Dedifferentiated amniotic fluid mesenchymal stem cell (primary cell): Measurements from ENCODE around the gene METTL9.
A peak's percentile ranks its signal among the peaks of the same experiment; 100 is the strongest.
"Not testable (repeated sequence)": the region's sequence is repeated elsewhere in the genome, so short reads cannot be mapped to it uniquely, and the experiment has no call there.

Source experiments
- DNase-seq: peaks from one replicate; pipeline ENCODE4 v3.0.0-alpha.2; 2016; ENCODE audit errors: extremely low spot score

Gene METTL9

DNA sequence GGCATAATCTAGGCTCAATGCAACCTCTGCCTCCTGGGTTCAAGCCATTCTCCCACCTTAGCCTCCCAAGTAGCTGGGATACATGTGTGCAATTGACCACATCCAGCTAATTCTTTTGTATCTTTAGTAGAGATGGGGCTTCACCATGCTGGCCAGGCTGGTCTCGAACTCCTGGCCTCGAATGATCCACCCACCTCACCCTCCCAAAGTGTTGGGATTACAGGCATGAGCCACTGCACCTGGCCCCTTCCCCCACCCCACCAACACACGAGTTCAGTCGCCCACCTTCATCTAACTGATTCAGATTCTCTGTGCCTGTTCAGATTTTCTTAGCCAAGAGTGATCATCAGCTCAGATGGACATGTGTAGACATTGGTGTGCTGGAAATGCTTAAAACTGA, 25.0 kb upstream of the METTL9 start:
- DNase-seq = no peak

DNA sequence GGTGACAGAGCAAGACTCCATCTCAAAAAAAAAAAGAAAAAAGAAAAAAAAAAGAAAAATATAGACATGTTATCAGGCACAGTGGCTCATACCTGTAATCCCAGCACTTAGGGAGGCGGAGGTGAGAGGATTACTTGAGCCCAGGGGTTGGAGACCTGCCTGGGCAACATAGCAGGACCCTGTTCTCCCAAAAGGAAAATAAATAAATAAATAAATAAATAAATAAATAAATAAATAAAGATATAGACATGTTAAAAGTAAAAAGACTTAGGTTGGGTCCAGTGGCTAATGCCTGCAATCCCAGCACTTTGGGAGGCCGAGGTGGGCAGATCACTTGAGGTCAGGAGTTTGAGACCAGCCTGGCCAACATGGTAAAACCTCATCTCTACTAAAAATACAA, 23.1 kb upstream of the METTL9 start:
- not testable (repeated sequence) for DNase-seq

DNA sequence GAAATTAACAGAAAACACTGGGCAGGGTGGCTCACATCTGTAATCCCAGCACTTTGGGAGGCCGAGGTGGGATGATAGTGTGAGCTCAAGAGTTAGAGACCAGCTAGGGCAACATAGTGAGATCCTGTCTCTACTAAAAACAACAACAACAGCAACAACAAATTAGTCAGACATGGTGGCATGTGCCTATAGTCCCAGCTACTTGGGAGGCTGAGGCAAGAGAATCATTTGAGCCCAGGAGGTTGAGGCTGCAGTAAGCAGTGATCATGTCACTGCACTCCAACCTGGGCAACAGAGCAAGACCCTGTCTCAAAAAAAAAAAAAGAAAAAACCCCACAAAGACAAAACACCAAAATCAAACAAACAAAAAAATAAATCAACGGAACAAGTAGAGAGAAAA, 21.9 kb upstream of the METTL9 start:
- not testable (repeated sequence) for DNase-seq

DNA sequence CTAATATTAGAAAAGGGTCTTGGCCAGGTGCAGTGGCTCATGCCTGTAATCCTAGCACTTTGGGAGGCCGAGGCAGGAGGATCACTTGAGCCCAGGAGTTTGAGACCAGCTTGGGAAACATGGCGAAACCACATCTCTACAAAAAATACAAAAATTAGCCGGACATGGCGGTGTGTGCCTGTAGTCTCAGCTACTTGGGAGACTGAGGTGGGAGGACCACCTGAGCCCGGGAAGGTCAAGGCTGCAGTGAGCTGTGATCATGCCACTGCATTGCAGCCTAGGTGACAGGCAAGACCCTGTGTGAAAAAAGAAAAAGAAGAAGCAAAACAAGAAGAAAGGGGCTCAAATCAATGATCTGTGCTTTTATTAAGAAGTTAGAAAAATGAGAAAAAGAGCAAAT, 21.1 kb upstream of the METTL9 start:
- not testable (repeated sequence) for DNase-seq

DNA sequence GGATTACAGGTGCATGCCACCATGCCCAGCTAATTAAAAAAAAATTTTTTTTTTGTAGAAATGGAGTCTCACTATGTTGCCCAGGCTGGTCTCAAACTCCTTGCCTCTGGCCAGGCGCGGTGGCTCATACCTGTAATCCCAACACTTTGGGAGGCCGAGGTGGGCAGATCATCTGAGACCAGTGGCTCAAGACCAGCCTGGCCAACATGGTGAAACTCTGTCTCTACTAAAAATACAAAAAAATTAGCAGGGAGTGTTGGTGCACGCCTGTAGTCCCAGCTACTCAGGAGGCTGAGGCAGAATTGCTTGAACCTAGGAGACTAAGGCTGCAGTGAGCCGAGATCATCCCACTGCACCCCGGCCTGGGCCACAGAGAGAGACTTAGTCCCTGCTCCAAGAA, 19.2 kb upstream of the METTL9 start:
- not testable (repeated sequence) for DNase-seq

DNA sequence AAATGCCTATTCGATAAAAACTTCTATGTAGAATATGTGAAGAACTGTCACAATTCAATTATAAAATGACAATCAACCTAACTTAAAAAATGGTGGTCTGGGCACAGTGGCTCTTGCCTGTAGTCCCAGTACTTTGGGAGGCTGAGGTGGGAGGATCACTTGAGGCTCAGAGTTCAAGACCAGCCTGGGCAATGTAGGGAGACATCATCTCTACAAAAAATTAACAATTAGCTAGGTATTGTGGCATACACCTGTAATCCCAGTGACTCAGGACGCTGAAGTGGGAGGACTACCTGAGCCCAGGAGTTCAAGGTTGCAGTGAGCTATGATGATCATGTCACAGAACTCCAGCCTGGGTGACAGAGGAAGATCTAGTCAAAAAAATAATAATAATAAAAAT, 18.6 kb upstream of the METTL9 start:
- DNase-seq = no peak

DNA sequence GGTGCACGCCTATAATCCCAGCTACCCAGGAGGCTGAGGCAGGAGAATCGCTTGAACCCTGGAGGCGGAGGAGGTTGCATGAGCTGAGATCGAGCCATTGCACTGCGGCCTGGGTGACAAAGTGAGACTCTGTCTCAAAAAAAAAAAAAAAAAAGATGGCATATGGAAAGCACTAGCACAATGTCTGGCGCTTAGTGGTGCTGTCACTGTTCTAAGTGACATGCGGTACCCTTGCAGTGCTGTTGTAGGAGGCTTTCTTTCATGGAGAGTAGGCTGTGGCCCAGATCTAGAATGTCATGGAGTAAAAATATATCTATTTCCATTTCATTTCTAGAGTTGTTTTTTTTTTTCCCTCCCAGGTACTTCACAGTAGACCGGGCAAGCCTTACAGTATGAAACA, 14.6 kb upstream of the METTL9 start:
- DNase-seq = no peak

DNA sequence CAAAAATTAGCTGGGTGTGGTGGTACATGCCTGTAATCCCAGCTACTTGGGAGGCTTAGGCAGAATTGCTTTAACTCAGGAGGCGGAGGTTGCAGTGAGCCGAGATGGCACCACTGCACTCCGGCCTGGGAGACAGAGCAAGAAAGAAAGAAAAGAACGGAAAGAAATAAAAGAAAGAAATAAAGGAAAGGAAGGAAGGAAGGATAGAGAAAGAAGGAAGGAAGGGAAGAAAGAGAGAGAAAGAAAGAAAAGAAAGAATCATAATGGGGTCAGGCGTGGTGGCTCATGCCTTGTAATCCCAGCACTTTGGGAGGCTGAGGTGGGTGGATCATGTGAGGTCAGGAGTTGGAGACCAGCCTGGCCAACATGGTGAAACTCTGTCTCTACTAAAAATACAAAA, 10.8 kb upstream of the METTL9 start:
- DNase-seq = not testable (repeated sequence)

DNA sequence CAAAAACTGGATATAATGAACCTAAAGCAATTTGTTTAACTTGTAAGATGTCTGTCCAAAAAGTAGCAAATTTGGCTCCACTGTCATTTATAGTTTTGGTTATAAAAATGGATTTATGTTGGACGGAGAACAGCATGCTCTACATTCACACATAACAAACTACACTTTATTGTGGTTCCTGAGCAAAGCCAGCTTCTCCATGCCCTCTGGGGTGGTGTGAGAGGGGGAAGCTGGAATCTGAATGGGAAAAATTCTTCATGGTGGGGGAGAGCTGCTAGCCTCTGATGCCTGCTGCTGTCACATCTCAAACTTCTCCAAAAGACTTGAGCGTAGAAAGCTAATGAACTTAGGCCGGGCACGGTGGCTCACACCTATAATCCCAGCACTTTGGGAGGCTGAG, 9.8 kb upstream of the METTL9 start:
- no peak for DNase-seq

DNA sequence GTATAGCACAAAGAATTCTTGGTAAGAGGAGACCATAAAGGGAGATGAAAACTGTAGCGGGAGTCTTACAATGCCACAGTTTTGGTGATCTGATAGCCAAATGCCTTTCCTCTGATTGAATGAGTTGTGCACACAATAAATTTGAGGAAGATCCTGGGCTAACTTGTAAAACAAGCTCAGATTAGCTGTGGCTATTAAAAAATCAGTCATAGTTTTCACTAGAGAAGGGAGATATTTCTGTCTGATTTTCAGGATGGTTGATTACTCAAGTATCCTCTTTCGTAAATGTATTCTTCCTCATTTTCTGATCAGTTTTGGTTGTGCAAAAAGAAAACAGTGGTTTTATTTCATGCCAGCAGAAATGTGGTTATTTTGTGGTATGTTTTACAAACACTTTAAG, 9.1 kb upstream of the METTL9 start:
- DNase-seq = no peak

DNA sequence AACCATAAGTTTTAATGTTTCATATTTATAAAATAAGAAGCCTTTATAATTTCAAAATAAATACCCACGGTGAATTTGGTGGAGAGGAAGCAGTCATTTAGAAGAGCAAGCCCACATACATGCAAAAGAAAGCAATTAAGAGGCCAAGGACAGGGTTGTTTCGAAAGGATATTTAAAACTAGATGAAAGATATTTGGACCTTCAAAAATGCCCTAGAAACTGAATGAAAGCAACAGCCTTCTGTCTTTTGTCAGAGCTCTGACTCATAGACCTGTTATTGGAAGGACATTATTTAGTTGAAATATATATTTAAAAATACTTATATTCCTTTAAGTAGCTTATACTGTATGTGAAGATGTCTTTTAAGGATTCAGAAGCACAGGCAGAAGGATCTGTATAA, 8.6 kb upstream of the METTL9 start:
- DNase-seq = peak; percentile 27

DNA sequence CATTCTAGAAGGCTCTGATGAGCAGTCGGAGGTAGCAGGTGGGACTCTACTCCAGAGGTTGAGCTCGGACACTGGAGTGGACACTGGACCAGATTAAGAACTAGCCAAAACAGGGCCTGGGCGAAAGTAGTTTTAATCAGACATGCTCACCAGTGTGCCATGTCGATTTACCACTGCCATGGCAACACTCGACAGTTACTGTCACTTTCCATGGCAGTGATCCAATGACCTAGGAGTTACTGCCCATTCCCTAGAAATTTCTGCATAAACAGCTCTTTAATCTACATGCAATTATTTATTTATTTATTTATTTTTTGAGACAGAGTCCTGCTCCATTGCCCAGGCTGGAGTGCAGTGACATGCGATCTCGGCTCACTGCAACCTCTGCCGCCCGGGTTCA, 7.2 kb upstream of the METTL9 start:
- no peak for DNase-seq

DNA sequence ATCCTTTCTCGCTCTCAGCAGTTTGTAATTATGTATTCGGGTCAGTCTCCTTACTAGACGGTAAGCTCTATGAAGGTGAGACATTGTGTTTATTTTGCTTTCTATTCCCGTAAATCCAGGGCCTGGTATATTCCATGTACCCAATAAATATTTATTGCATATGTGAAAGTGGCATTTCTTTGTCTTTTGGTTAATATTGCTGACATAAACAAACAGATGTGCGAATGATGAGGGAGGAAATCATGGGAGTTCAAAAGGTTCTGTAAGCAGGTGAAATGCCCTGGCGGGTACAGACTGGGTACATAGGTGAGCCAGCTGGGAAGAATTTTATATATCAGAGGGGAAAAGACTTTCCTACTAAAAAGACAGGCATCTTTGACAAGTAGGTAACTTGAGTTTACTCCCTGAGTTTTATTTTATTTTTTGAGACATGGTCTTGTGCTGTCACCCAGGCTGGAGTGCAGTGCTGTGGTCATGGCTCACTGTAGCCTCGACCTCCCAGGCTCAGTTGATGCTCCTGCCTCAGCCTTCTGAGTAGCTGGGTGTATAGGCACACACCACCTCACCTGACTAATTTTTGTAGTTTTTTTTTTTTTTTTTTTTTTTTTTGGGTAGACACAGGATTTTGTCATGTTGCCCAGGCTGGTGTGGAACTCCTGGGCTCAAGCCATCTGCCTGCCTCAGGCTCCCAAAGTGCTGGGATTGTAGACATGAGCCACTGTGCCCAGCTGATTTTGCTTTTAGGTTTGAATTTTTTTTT, 5.7 kb upstream of the METTL9 start:
- no peak for DNase-seq

DNA sequence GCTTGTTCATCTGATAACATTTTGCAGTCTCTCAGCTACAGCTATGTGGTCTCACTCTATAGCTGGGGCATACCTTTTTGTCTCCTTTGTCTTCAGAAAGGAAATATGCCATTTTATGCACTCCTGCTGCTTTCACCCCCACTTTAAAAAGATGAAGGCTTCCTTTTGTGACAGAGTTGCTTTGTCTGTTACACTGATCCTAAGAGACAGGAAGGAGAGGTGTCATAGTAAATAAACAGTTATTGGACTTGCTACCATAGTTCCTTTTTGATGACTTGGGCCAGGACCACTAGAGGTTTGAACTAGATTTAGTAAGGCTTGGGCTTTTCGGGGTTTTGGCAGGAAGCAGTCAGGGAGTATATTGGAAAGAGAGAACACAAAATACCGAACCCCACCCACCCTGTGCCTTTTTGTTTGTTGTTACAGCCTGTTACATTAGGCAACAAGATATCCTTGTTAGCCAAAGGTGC, 1.8 kb upstream of the METTL9 start:
- no peak for DNase-seq

DNA sequence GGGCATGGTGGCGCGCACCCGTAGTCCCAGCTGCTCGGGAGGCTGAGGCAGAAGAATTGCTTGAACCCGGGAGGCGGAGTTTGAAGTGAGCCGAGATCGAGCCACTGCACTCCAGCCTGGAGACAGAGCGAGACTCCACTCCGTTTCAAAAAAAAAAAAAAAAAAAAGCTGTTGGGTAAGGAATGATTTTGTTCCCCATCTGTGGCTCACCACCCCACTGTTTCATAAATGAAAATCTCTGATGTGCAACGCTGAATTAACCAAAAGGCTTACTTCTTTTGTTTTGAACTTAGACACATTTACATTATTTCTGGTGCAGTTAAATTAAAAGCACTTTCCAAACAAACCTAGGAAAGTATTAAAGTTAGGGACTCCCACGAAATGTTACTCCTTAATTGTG, 1.2 kb upstream of the METTL9 start:
- DNase-seq = no peak

DNA sequence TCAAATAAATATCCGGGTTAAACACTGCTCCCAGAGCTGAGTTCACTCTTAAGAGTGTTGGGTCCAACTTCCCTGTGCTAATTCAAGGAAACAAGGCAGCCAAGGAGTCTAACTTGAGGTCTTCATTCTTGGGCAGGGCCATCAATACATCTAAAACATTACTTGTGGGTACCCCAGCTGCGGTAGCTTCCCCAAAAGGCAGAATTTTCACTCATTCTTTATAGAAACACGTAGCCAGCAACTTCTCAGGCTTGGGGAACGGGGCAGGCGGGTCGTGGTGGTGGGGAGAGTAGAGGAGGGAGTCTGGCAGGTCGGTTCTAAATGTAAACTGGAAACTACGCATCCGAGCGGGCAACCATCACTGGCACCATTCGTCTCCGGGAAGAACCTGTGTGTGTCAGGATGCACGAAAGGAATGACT, 666 bp upstream of the METTL9 start:
- no peak for DNase-seq

DNA sequence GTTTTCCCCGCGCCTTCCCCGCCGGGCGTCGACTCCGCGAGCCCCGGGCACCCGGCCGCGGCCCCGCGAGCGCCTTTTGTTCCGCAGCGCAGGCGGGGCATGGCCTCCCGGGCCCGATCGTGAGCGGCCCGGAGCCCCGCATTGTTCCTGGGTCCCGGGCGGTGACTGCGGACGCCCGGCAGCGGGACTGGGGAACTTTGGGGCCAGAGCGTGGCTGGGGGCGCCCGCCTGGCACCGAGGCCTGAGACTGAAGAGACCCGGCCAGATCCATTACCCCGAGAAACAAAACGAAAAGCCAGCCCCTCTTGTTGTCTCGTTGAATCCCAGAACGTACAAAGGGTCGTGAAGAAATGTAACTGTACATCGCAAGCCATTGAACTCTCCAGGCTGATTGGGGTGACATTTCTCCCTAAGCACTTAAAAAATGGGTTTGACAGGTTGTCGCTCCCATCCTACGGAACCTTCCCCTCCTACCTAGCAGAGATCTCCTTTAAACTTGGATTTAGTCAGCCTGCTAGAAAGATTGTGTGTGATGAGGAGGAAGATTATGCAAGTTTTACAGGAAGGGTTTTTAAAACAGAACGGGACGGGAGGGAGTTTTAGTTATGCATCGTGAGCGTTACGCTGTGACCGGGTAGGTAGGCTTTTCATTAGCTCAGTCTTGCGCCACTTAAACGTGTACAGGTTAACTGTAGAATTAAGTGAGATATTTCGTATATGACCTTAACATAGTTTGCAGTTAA, 825 bp downstream of the METTL9 start:
- DNase-seq = peak; percentile 32

DNA sequence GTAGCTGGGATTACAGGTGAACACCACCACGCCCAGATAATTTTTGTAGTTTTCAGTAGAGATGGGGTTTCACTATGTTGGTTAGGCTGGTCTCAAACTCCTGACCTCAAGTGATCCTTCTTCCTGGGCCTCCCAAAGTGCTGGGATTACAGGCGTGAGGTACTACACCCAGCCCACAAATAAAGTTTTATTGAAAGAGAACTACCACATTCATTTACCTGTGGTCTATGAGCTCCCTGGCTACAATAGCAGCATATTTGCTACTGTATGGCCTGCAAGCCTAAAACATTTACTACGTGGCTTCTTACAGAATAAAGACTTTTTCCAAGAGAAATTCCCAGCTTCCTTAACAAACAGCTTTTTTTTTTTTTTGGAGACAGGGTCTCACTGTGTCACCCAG, 3.4 kb downstream of the METTL9 start:
- DNase-seq = no peak

DNA sequence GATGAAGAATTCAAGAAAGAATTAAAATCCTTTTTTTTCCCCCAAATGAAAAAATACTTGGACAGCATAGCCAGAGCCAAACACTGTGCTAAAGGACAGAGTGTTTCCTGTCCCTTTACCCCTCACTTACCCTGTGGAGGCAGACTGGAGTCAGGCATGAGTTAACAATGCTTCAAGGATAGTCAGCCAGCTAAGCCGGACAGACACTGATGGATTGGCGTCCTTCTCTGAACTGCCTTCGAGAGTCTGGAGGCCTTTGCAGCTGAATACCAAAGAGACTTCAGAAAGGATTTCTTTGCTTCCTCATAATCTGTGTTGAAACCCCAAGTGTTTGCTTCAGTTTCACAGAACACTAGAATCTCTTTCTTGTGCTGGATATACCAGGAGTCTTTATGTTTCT, 4.6 kb downstream of the METTL9 start:
- DNase-seq = no peak

DNA sequence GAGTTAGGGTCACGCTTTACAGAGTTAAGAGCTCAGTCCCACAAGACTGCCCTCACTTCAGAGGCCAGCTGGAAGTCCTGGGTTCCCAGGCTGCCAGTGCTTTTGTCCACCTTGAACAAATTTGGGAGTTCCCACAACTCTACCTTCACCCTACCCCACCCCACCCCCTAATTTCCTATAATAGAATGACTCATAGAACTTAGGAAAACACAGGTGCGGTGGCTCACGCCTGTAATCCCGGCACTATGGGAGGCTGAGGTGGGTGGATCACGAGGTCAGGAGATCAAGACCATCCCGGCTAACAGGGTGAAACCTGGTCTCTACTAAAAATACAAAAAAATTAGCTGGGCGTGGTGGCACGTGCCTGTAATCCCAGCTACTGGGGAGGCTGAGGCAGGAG, 6.5 kb downstream of the METTL9 start:
- DNase-seq = not testable (repeated sequence)

DNA sequence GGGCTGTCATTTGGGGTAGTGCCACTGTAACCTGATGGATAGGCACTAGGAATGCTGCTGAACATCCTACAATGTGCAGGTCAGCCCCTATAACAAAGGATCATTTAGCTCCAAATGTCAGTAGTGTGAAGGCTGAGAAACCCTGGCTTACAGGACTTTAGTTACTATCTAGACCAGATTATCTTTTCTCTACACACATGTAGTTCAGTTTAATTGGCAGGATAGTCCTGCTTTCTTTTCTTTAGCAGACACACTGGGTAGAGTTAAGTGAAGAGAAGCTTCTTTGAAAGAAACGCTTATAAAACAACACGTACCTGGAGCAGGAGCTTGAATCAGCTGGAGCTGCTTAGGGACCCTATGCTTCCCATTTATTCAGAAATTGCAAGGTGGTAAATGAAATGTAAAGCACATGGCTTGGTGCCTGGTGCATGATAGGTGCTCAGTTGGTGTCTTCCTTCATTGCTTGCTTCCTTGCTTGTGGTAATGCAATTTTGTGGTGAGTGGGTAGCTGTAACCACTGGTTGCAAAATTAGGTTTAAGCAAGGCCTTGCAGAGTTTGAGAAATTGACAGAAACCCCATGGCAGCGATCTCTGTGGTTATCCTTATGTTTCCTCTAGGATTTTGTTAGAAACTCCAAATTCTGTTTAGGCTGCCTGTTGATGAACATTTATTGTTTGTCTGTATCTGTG, 9.4 kb downstream of the METTL9 start:
- DNase-seq = no peak

DNA sequence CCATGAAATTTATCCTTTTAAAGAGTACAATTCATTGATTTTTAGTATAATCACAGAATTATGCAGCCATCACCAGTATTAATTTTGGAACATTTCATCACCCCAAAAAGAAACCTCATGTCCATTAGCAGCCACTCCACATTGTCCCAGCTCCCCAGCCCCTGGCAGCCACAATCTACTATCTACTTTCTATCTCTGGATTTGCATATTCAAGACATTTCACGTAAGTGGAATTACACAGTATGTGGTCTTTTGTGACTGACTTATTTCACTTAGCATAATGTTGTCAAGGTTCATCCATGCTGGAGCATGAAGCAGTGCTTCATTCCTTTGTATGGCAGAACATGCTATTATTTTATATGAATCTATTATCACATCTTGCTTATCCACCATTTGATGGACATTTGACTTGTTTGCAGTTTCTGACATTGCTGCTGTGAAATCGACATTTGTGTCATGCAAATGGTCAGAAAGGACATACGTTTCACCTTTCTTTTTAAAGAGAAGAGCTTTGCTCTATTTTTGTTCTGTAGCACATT, 10.7 kb downstream of the METTL9 start:
- no peak for DNase-seq
